ENCODE measurements around the gene GAPT.

GAPT gene

GRCh38 chr5:58458141-58458742 lies 33.0 kb upstream of the GAPT start:
- TF ChIP-seq RAD21 (IDR thresholded peaks at IDR 0.05; ENCODE audit: low read depth), result no peak

GRCh38 chr5:58458743-58459145 lies 32.5 kb upstream of the GAPT start:
- TF ChIP-seq CREB1 (IDR thresholded peaks at IDR 0.05; ENCODE audit: low read depth) (no peak), YY1 (IDR thresholded peaks at IDR 0.05; ENCODE audit: low read depth) (no peak), REST (IDR thresholded peaks at IDR 0.05; ENCODE audit: low read depth) (no peak)

GRCh38 chr5:58459146-58460001 lies 31.9 kb upstream of the GAPT start:
- no peak for TF ChIP-seq EGR1 (IDR thresholded peaks at IDR 0.05)
- TF ChIP-seq CEBPB (IDR thresholded peaks at IDR 0.05), result no peak
- peak; percentile 23; the same call in 1 of the 2 replicates for TF ChIP-seq NFIC (IDR thresholded peaks at IDR 0.05)
- TF ChIP-seq RAD21 (IDR thresholded peaks at IDR 0.05; ENCODE audit: low read depth), result no peak
- no peak for TF ChIP-seq FOXM1 (IDR thresholded peaks at IDR 0.05; ENCODE audit: borderline replicate concordance, low read depth)
- no peak for TF ChIP-seq REST (IDR thresholded peaks at IDR 0.05; ENCODE audit: low read depth)
- peak; percentile 86; the same call in 1 of the 2 replicates for TF ChIP-seq ZBTB7A (IDR thresholded peaks at IDR 0.05; ENCODE audit: low read depth)
- no peak for TF ChIP-seq USF1 (IDR thresholded peaks at IDR 0.05)
- no peak for TF ChIP-seq EP300 (IDR thresholded peaks at IDR 0.05; ENCODE audit: borderline replicate concordance)

- TF ChIP-seq TAF1 (IDR thresholded peaks at IDR 0.05; ENCODE audit: low read depth) (peak; percentile 98), CREB1 (IDR thresholded peaks at IDR 0.05; ENCODE audit: low read depth) (peak; percentile 88), REST (IDR thresholded peaks at IDR 0.05; ENCODE audit: low read depth) (0 out of 2 replicates have a peak, but pooled peaks have one; percentile 8), CEBPB (IDR thresholded peaks at IDR 0.05) (no peak), TEAD4 (IDR thresholded peaks at IDR 0.05) (peak; percentile 54; the same call in 1 of the 2 replicates), EP300 (IDR thresholded peaks at IDR 0.05; ENCODE audit: borderline replicate concordance) (peak; percentile 45; the same call in 1 of the 2 replicates), EGR1 (IDR thresholded peaks at IDR 0.05) (peak; percentile 50), YY1 (IDR thresholded peaks at IDR 0.05; ENCODE audit: low read depth) (peak; percentile 53; the same call in 1 of the 2 replicates), NFIC (IDR thresholded peaks at IDR 0.05) (0 out of 2 replicates have a peak, but pooled peaks have one; percentile 20), FOXM1 (IDR thresholded peaks at IDR 0.05; ENCODE audit: borderline replicate concordance, low read depth) (no peak), TCF12 (IDR thresholded peaks at IDR 0.05; ENCODE audit: low read depth) (peak; percentile 26; the same call in 1 of the 2 replicates), ZBTB7A (IDR thresholded peaks at IDR 0.05; ENCODE audit: low read depth) (no peak), MAX (IDR thresholded peaks at IDR 0.05) (peak; percentile 82)
These were observed 31.1 kb upstream of the GAPT start, which contains the start of gene PLK2 for GRCh38 chr5:58460002-58460731. Gene PLK2 (minus strand): TSS chr5:58460086. CDS start chr5:58459959, 127 bp downstream.
